Esophagus squamous epithelium (tissue), 4 donors: ENCODE results near the gene INAFM1.
A peak's percentile ranks its signal among the peaks of the same experiment; 100 is the strongest.

Experiments
- CTCF ChIP-seq, 6 experiments: fragments of 450-650 bp in 4 of 6; fragments of 200-600 bp in 2 of 6; sonication (generic) in 2 of 6; IDR thresholded peaks; one replicate each; pipeline ENCODE4 v1.5.1; 2016 to 2019; ENCODE audit warnings: antibody characterized with exemption in 6 of 6, mild to moderate bottlenecking in 4 of 6, moderate library complexity in 4 of 6
- POLR2A ChIP-seq, 4 donors: fragments of 450-650 bp; IDR thresholded peaks; one replicate each; pipeline ENCODE4 v1.6.1; 2017; ENCODE audit warnings: antibody characterized with exemption in 4 of 4, mild to moderate bottlenecking in 4 of 4, moderate library complexity in 3 of 4

DNA sequence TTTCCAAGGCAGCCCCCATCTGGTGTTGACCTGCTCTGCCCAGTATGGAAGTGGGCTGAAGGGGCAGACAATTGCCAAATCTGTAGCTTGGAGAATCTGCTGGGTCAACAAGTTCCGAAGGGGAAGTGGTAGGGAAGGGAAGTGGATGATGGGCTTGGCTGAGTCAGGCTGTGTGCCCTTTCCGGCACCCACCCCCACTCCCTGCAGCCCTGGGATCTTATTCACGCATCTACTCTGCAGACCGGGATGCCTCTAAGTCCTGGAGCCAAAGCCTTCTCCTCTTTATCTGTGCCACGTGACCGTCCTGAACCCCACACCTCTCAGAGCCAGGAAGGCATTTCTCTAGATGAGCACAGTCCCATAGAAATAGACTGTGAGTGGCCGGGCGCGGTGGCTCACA, 49.8 kb downstream of the INAFM1 start:
- TF ChIP-seq CTCF (IDR thresholded peaks at IDR 0.05), result no peak
- TF ChIP-seq POLR2A (IDR thresholded peaks at IDR 0.05), result peak in 1 of 4 donors; percentile 20
